Psoas muscle (tissue), 8 donors: ENCODE data around the gene KLHL13. TPM values are rescaled to one million over a fixed set of nuclear protein-coding genes. Genes with fewer than 3 reads are reported as not detected.
A peak's percentile ranks its signal among the peaks of the same experiment; 100 is the strongest.

Experiments used
- ATAC-seq, 4 donors: fragments of 200-7000 bp; cut with Tn5 transposase; one replicate each; pipeline ENCODE4 v1.9.1; 2020; ENCODE audit warnings: moderate library complexity in 3 of 4, mild to moderate bottlenecking in 2 of 4
- DNase-seq, 2 donors: peaks; one replicate each; pipeline ENCODE4 v3.0.0-alpha.2; 2020
- H3K27ac ChIP-seq: fragments of 200-600 bp; one replicate; pipeline ENCODE4 v1.8.0; 2022
- H3K27me3 ChIP-seq, 3 donors: fragments of 200-600 bp in 1 of 3; one replicate each; pipeline versions ENCODE4 v1.6.1 to v1.8.0; 2013 to 2022; ENCODE audit warnings: low read length in 2 of 3, mild to moderate bottlenecking in 2 of 3, moderate library complexity in 1 of 3; ENCODE audit not compliant: insufficient read depth in 3 of 3
- H3K36me3 ChIP-seq, 2 donors: fragments of 200-600 bp in 1 of 2; one replicate each; pipeline versions ENCODE4 v1.6.1 to v1.8.0; 2013 to 2022; ENCODE audit warnings: low read depth in 1 of 2, mild to moderate bottlenecking in 1 of 2, moderate library complexity in 1 of 2; ENCODE audit not compliant: insufficient read depth in 1 of 2
- H3K4me1 ChIP-seq: fragments of 200-600 bp; one replicate; pipeline ENCODE4 v1.8.0; 2022
- H3K4me3 ChIP-seq: fragments of 200-600 bp; one replicate; pipeline ENCODE4 v1.8.0; 2022; ENCODE audit warnings: mild to moderate bottlenecking
- H3K9me3 ChIP-seq: fragments of 200-600 bp; one replicate; pipeline ENCODE4 v1.8.0; 2022
- CTCF ChIP-seq: fragments of 200-600 bp; IDR thresholded peaks from one replicate; pipeline ENCODE4 v1.8.0; 2022; ENCODE audit warnings: antibody characterized with exemption
- WGBS, 3 donors: extraction: QIAGEN DNeasy Blood & Tissue Kit; methylation state at CpG; one replicate each; pipeline versions ENCODE4 v1.1.6 to v1.1.7; 2013; 5-methylcytosine and 5-hydroxymethylcytosine counted together
- intact Hi-C, 2 donors: fragments of 100-400 bp; cut with DNase I; formaldehyde crosslinking; loops; one replicate each; pipeline versions ENCODE4 v1.11.0 to v1.14.2; 2022
- long read RNA-seq, 2 donors: library from polyadenylated mRNA; unstranded; transcript quantifications; one replicate each; pipeline ENCODE4 v2.0.0, GENCODE V29; 2021
- polyA plus RNA-seq, 3 donors: library from polyadenylated mRNA; stranded (reverse); fragments of 200-250 nt; gene quantifications; one replicate each; pipeline ENCODE4 v1.2.3, GENCODE V29; 2013
- total RNA-seq, 4 donors: library from RNA; stranded (reverse); fragmentation: NEBNext Ultra II Directional in 2 of 4; extraction: Animal tissue kit (Norgen Biotek cat#: 25700) in 2 of 4; gene quantifications; one replicate each; pipeline versions ENCODE4 v1.2.1 to v1.2.4, GENCODE V29; 2021 to 2023
- donor health status: healthy with polysubstance abuse.
- donor health status: DM: no; HTN: no; CAD: no; lungs with moderate emphysema.
- donor health status: Bipolar disorder and iron deficiency.
- donor health status: healthy.
- donor health status: DM: yes; HTN: yes; CAD: no.
- donor health status: DM: no; HTN: no; CAD: no.
- donor health status: DM: no; HTN: no; CAD: no.
- donor health status: DM: yes; HTN: yes; CAD: no.

The KLHL13 gene
- 1 to 10 TPM; 1.3 to 4.5 (median 2.2) TPM for total RNA-seq
- 1 to 10 TPM in 1 of 3 donors, under 1 TPM in 2; 0.61 to 1.5 (median 0.96) TPM for polyA plus RNA-seq
- long read RNA-seq, donor 1, partial matches to known transcripts = 0 of 1 reads
- long read RNA-seq, donor 1, other reads (novel, unspliced or antisense) = 0 of 1 reads
- long read RNA-seq, donor 2, partial matches to known transcripts = 0 of 2 reads
- long read RNA-seq, donor 2, other reads (novel, unspliced or antisense) = 1 of 2 reads

GRCh38 chrX:118116713-118117550, at the start of gene KLHL13:
Gene KLHL13, minus strand, starts transcription at chrX:118116810. Its CDS starts 88,337 bp downstream, at chrX:118028473.
- ATAC-seq (peak; percentile 72 to 91 (median 86)), DNase-seq (peak; percentile 37 to 70)
- H3K4me1 ChIP-seq = no peaks in the 10 kb centered on the region
- no peaks in the 10 kb centered on the region for H3K36me3 ChIP-seq
- H3K9me3 ChIP-seq = no peaks in the 10 kb centered on the region
- peak within 1 kb of the TSS; percentile 63 for H3K27ac ChIP-seq
- no peak for TF ChIP-seq CTCF
- intact Hi-C loops = no loop called here
- peak within 1 kb of the TSS; percentile 76 for H3K4me3 ChIP-seq
- 1 to 23% (median 3%) methylated on average over 23 to 39 of the region's 42 CpGs for WGBS, 3 donors
- H3K27me3 ChIP-seq = peaks cover 0 to 5% (median 0%) of the 10 kb centered on the region in 3 donors

GRCh38 chrX:118164138-118164537, 47.5 kb upstream of the KLHL13 start:
- Histone ChIP-seq H3K27me3 (peaks cover 0 to 5% (median 0%) of the 10 kb centered on the region in 3 donors), H3K36me3 (no peaks in the 10 kb centered on the region), H3K4me3 (no peak overlapping the region), H3K9me3 (no peaks in the 10 kb centered on the region), H3K27ac (no peak overlapping the region), H3K4me1 (no peaks in the 10 kb centered on the region)
- ATAC-seq (no peak), DNase-seq (no peak)
- 78 to 85% (median 81%) methylated on average over 1 of the region's 1 CpG for WGBS, 3 donors
- no peak for TF ChIP-seq CTCF
- intact Hi-C loops = no loop called here

- H3K36me3 ChIP-seq = no peaks in the 10 kb centered on the region
- no peaks in the 10 kb centered on the region for H3K4me1 ChIP-seq
- H3K9me3 ChIP-seq = no peaks in the 10 kb centered on the region
- H3K4me3 ChIP-seq = no peak overlapping the region
- TF ChIP-seq CTCF = no peak
- H3K27me3 ChIP-seq = peaks cover 0 to 6% (median 0%) of the 10 kb centered on the region in 3 donors
- DNase-seq = no peak
- WGBS, 3 donors = 81 to 93% (median 92%) methylated on average over 7 of the region's 7 CpGs
- intact Hi-C loops = no loop called here
- H3K27ac ChIP-seq = no peak overlapping the region
- ATAC-seq = no peak
Observed at GRCh38 chrX:118156953-118157608, 40.5 kb upstream of the KLHL13 start.

GRCh38 chrX:118156254-118156952, 39.8 kb upstream of the KLHL13 start:
- Histone ChIP-seq H3K4me3 (no peak overlapping the region), H3K4me1 (no peaks in the 10 kb centered on the region), H3K27me3 (peaks cover 0 to 6% (median 0%) of the 10 kb centered on the region in 3 donors), H3K9me3 (no peaks in the 10 kb centered on the region), H3K27ac (no peak overlapping the region), H3K36me3 (no peaks in the 10 kb centered on the region)
- ATAC-seq = no peak
- 85 to 93% (median 89%) methylated on average over 6 of the region's 6 CpGs for WGBS, 3 donors
- intact Hi-C loops = no loop called here
- no peak for DNase-seq
- TF ChIP-seq CTCF = no peak
